Ammon's horn (tissue), 1 donor: Measurements from ENCODE around the gene LOXL3.
"Not testable (repeated sequence)": the region's sequence is repeated elsewhere in the genome, so short reads cannot be mapped to it uniquely, and the experiment has no call there.

Source experiments
- DNase-seq: peaks from one replicate; pipeline ENCODE4 v3.0.0-alpha.2; 2016; ENCODE audit warnings: low spot score

LOXL3 gene

DNA sequence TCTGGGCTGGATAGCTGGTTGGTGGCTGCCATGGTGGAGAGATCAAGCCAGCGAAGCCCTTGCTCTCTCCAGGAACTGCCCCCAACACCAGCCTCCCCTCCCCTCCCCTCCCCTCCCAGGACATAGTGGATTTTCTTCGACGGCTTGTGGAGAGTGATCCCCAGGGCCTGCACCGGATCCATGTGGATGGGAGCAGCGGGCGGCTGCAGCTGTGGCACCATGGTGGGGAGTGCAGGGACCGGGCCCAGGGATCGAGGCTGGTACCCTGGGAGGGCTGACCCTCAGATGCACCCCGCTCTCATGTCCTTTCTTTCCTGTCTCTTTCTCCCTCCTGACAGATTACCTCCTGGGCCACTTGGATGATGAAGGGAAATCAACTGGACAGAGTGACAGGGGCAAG, 63.8 kb downstream of the LOXL3 start:
- no peak for DNase-seq

GRCh38 chr2:74488643-74489481, 64.9 kb downstream of the LOXL3 start:
- no peak for DNase-seq

- no peak for DNase-seq
Observed at GRCh38 chr2:74486141-74486540, 67.6 kb downstream of the LOXL3 start.

DNA sequence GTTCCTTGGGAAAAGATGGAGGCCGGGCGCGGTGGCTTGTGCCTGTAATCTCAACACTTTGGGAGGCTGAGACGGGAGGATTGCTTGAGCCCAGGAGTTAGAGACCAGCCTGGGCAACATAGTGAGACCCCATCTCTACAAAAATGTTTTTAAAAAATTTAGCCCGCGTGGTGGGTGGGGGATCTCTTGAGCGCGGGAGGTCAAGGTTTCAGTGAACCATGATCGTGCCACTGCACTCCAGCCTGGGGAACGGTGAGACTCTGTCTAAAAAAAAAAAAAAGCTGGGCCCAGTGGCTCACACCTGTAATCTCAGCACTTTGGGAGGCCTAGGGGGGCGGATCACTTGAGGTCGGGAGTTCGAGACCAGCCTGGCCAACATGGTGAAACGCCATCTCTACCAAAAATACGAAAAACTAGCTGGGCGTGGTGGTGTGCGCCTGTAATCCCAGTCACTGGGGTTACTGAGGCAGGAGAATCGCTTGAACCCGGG, 70.0 kb downstream of the LOXL3 start:
- DNase-seq: not testable (repeated sequence)

GRCh38 chr2:74482801-74483674, 70.7 kb downstream of the LOXL3 start, which contains the start of the genes CCDC142 and TTC31:
TSS of gene CCDC142 (minus strand) at chr2:74482998. CDS start at chr2:74482837, 161 bp downstream.
TSS of gene TTC31 (plus strand) at chr2:74483081. CDS start at chr2:74483096, 15 bp downstream.
- peak; percentile 97 for DNase-seq
